ENCODE measurements around the gene PITPNC1.
"Not testable (repeated sequence)": the region's sequence is repeated elsewhere in the genome, so short reads cannot be mapped to it uniquely, and the experiment has no call there.

Gene PITPNC1

DNA sequence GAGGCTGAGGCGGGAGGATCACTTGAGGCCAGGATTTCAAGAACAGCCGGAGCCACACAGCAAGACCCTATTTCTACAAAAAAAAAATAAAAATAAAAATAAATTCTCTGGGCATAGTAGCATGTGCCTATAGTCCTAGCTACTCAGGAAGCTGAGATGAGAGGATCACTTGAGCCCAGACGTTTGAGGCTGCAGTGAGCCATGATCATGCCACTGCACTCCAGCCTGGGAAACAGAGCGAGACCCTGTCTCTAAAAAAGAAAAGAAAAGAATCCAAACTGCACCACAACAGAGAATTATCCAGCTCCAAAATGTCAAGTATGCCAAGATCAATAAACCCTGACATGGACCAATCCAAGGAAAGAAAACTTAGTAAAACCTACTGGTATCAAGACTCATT lies 261.8 kb downstream of the PITPNC1 start:
- WGBS, 2 experiments: 90 to 95% methylated on average over 3 to 4 of the region's 4 CpGs

DNA sequence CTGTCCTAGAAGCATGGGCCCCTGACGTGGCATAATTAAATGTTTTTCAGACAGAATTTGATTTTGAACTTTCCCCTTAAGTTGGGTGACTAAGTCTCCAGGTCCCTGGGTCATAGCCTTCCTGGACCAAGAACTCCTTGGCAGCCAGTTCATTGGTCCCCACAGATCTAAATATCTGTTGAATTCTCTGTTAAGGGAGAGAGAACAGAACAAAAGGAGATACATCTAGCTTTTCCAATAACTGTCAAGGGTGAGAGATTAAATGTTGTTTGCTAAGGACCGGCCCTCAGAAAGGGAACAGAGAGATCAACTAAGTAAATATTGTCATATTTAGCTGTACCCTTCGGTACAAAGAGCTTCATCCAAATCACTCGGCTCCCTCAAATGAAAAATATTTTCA lies 262.5 kb downstream of the PITPNC1 start:
- Histone ChIP-seq H3K4me1 (ENCODE audit: control insufficient read depth, insufficient read depth, low read length) (peaks cover 4% of the 10 kb centered on the region), H3K36me3 (ENCODE audit: control insufficient read depth, insufficient read depth, low read length) (no peaks in the 10 kb centered on the region), H3K27ac (ENCODE audit: insufficient read depth, low read depth, low read length, poor library complexity, severe bottlenecking) (no peak overlapping the region), H3K27me3 (ENCODE audit: control insufficient read depth, insufficient read depth, low read length, poor library complexity, severe bottlenecking) (no peaks in the 10 kb centered on the region), H3K4me3 (ENCODE audit: insufficient read depth, low read depth, low read length) (no peak overlapping the region), H3K9me3 (ENCODE audit: control insufficient read depth, low read length) (no peaks in the 10 kb centered on the region)
- 87 to 92% methylated on average over 4 of the region's 4 CpGs for WGBS, 2 experiments

More for the DNA sequence above, 261.8 kb downstream of the PITPNC1 start:
- H3K27me3 ChIP-seq (ENCODE audit: control insufficient read depth, insufficient read depth, low read length, poor library complexity, severe bottlenecking): no peaks in the 10 kb centered on the region
- H3K27ac ChIP-seq (ENCODE audit: insufficient read depth, low read depth, low read length, poor library complexity, severe bottlenecking): no peak overlapping the region
- no peaks in the 10 kb centered on the region for H3K9me3 ChIP-seq (ENCODE audit: control insufficient read depth, low read length)
- H3K36me3 ChIP-seq (ENCODE audit: control insufficient read depth, insufficient read depth, low read length): no peaks in the 10 kb centered on the region
- peaks cover 4% of the 10 kb centered on the region for H3K4me1 ChIP-seq (ENCODE audit: control insufficient read depth, insufficient read depth, low read length)
- H3K4me3 ChIP-seq (ENCODE audit: insufficient read depth, low read depth, low read length): no peak overlapping the region

DNA sequence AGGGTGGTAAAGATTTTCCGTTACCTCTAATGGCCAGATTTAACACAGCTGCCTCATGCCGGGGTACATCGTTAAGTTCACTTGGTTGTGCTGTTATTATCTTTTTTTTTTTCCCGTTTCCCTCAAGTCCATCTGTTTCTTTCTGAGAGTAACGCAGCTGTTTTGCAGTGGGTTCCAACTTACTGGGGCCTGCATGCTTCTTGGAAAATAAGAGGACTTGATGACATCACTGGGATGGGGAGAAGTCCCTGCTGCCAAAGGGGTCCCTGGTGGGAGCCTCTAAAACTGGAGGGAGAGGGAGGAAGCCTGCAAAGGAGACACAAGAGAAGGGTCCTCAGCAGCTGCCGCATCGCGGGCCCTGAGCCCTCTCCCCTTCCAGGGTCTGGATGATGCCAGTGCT lies 262.9 kb downstream of the PITPNC1 start:
- H3K27me3 ChIP-seq (ENCODE audit: control insufficient read depth, insufficient read depth, low read length, poor library complexity, severe bottlenecking): no peaks in the 10 kb centered on the region
- no peak overlapping the region for H3K27ac ChIP-seq (ENCODE audit: insufficient read depth, low read depth, low read length, poor library complexity, severe bottlenecking)
- peaks cover 4% of the 10 kb centered on the region for H3K4me1 ChIP-seq (ENCODE audit: control insufficient read depth, insufficient read depth, low read length)
- WGBS, 2 experiments: 91 to 95% methylated on average over 8 of the region's 8 CpGs
- no peak overlapping the region for H3K4me3 ChIP-seq (ENCODE audit: insufficient read depth, low read depth, low read length)
- H3K9me3 ChIP-seq (ENCODE audit: control insufficient read depth, low read length): no peaks in the 10 kb centered on the region
- no peaks in the 10 kb centered on the region for H3K36me3 ChIP-seq (ENCODE audit: control insufficient read depth, insufficient read depth, low read length)

DNA sequence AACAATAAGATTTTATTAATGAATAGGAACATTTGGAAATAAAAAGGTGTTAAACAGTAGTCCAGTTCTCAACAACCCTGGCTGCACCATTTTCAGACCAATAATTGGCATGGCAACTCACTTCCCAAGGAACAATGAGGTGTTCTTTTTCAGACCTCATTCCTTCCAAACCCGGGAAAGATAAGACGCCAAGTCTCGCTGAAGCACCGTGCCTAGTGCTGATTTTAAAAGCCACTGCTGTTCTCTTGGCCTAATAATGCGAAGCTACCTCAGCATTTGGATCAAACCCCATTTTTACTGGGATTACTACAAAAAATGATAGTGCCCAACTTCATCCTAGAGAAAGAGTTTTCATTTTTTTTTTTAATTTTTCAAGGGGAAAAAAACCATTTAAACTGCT lies 265.4 kb downstream of the PITPNC1 start:
- no peak overlapping the region for H3K4me3 ChIP-seq (ENCODE audit: insufficient read depth, low read depth, low read length)
- no peaks in the 10 kb centered on the region for H3K9me3 ChIP-seq (ENCODE audit: control insufficient read depth, low read length)
- no peaks in the 10 kb centered on the region for H3K4me1 ChIP-seq (ENCODE audit: control insufficient read depth, insufficient read depth, low read length)
- no peaks in the 10 kb centered on the region for H3K27me3 ChIP-seq (ENCODE audit: control insufficient read depth, insufficient read depth, low read length, poor library complexity, severe bottlenecking)
- WGBS, 2 experiments: 94 to 96% methylated on average over 5 of the region's 5 CpGs
- H3K36me3 ChIP-seq (ENCODE audit: control insufficient read depth, insufficient read depth, low read length): no peaks in the 10 kb centered on the region
- no peak overlapping the region for H3K27ac ChIP-seq (ENCODE audit: insufficient read depth, low read depth, low read length, poor library complexity, severe bottlenecking)

DNA sequence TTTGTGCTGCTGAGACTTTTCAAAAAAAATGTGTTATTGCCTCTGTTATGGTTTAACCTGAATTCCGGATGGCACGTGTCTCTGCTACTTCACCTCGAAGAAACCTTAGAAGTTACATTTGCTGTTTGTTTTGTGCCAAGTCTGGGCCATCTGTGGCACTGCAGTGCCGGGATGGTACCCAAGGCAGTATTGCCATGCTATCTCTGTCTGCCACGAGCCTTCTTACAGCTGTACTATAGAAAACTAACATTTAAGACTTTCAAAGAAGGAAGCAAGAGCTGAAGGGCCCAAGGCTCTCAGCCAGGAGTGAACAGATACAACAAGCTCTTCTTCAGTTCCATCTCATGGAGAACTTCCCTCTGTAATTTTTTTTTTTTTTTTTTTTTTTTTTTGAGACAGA lies 267.0 kb downstream of the PITPNC1 start:
- Histone ChIP-seq H3K4me1 (ENCODE audit: control insufficient read depth, insufficient read depth, low read length) (no peaks in the 10 kb centered on the region), H3K36me3 (ENCODE audit: control insufficient read depth, insufficient read depth, low read length) (no peaks in the 10 kb centered on the region), H3K4me3 (ENCODE audit: insufficient read depth, low read depth, low read length) (no peak overlapping the region), H3K9me3 (ENCODE audit: control insufficient read depth, low read length) (no peaks in the 10 kb centered on the region), H3K27ac (ENCODE audit: insufficient read depth, low read depth, low read length, poor library complexity, severe bottlenecking) (no peak overlapping the region), H3K27me3 (ENCODE audit: control insufficient read depth, insufficient read depth, low read length, poor library complexity, severe bottlenecking) (no peaks in the 10 kb centered on the region)
- WGBS, 2 experiments: 92 to 94% methylated on average over 5 of the region's 5 CpGs

DNA sequence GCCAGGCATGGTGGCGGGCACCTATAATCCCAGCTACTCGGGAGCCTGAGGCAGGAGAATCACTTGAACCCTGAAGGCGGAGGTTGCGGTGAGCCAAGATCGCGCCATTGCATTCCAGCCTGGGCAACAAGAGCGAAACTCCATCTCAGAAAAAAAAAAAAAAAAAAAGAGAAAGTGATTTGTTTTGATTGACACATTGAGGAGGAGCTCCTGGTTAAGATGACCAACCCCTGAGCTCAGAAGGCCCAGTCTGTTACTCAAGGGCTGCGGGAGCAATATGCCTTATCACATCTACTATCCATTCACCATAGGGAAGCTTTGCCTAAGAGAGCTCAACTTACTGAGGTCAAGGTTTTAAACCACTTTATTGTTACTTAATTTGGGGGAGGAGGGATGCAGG lies 268.1 kb downstream of the PITPNC1 start:
- H3K36me3 ChIP-seq (ENCODE audit: control insufficient read depth, insufficient read depth, low read length); H3K27ac ChIP-seq (ENCODE audit: insufficient read depth, low read depth, low read length, poor library complexity, severe bottlenecking); H3K4me3 ChIP-seq (ENCODE audit: insufficient read depth, low read depth, low read length); H3K4me1 ChIP-seq (ENCODE audit: control insufficient read depth, insufficient read depth, low read length); H3K9me3 ChIP-seq (ENCODE audit: control insufficient read depth, low read length); H3K27me3 ChIP-seq (ENCODE audit: control insufficient read depth, insufficient read depth, low read length, poor library complexity, severe bottlenecking): not testable (repeated sequence)
- WGBS, 2 experiments: 95 to 97% methylated on average over 8 of the region's 8 CpGs

DNA sequence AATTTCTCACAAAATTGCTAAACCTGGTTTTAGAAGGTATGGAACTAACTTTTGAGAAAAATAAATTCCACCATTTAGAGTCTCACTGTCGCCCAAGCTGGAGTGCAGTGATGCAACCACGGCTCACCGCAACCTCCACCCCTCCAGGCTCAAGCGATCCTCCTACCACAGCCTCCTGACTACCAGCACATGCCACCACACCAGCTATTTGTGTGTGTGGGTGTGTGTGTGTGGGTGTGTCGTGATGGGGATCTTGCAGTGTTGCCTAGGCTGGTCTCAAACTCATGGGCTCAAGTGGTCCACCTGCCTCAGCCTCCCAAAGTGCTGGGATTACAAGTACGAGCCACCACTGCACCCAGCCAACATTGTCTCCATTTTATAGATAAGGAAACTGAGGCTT lies 269.4 kb downstream of the PITPNC1 start:
- Histone ChIP-seq H3K27ac (ENCODE audit: insufficient read depth, low read depth, low read length, poor library complexity, severe bottlenecking) (no peak overlapping the region), H3K27me3 (ENCODE audit: control insufficient read depth, insufficient read depth, low read length, poor library complexity, severe bottlenecking) (no peaks in the 10 kb centered on the region), H3K36me3 (ENCODE audit: control insufficient read depth, insufficient read depth, low read length) (no peaks in the 10 kb centered on the region), H3K4me1 (ENCODE audit: control insufficient read depth, insufficient read depth, low read length) (no peaks in the 10 kb centered on the region), H3K4me3 (ENCODE audit: insufficient read depth, low read depth, low read length) (no peak overlapping the region), H3K9me3 (ENCODE audit: control insufficient read depth, low read length) (no peaks in the 10 kb centered on the region)
- 82 to 83% methylated on average over 4 to 5 of the region's 6 CpGs for WGBS, 2 experiments

DNA sequence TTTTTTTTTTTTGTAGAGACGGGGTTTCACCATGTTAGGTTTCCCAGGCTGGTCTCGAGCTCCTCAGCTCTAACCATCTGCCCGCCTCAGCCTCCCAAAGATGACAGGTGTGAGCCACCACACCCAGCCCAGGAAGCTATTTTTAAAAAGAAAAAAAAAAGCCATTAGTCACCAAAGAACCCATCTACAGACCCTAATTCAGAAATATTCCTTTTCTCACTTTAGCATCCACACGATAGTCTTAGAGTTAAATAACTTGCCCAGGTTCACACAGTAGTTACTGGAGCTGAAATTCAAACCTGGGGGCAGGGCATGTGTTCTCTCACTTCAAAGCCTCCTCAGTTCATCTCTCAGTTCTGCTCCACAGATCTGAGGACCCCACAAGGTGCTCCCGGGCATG lies 270.4 kb downstream of the PITPNC1 start:
- Histone ChIP-seq H3K4me3 (ENCODE audit: insufficient read depth, low read depth, low read length) (no peak overlapping the region), H3K27ac (ENCODE audit: insufficient read depth, low read depth, low read length, poor library complexity, severe bottlenecking) (no peak overlapping the region), H3K27me3 (ENCODE audit: control insufficient read depth, insufficient read depth, low read length, poor library complexity, severe bottlenecking) (no peaks in the 10 kb centered on the region), H3K36me3 (ENCODE audit: control insufficient read depth, insufficient read depth, low read length) (no peaks in the 10 kb centered on the region), H3K4me1 (ENCODE audit: control insufficient read depth, insufficient read depth, low read length) (no peaks in the 10 kb centered on the region), H3K9me3 (ENCODE audit: control insufficient read depth, low read length) (no peaks in the 10 kb centered on the region)
- WGBS, 2 experiments: 90 to 94% methylated on average over 5 of the region's 5 CpGs

DNA sequence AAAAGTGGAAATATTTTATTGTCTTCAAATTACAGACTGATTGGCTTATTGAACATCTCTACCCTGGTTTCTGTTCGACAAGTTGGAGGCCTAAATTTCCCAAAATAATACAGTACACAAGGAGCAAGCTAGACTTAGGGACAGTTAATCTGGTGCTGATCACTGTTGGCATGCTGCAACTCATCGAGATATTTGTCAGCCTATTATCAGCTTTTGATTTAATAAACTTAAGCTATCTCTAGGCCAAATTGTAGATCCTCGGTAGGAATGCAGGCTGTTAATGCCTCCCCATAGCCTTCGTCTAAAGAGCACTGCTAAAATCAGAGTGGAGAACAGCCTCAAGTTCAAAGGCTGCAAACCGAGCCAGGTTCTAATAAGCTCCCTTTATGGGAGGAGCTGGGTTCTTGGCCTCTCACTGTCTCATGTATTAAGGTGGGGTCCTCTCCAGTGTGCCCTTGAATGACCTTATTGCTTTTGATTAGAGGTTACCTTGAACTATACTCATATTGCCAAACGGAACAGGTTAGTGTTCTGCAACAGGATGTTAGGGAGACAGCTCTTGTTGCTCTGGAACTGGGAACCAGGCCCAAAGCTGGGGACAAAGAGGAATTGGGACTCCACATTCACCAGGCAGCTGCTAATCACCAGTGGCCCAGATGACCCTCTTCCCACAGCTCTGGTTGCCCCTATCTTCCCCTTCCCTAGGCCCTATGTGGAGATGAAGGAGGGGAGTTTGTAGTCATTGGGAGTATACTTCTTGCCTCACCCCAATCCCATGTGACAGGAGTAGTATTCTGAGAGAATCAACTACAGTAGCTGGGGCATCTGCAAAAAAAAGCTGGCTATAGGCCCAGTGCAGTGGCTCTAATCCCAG lies 271.2 kb downstream of the PITPNC1 start:
- Histone ChIP-seq H3K9me3 (ENCODE audit: control insufficient read depth, low read length) (no peaks in the 10 kb centered on the region), H3K27me3 (ENCODE audit: control insufficient read depth, insufficient read depth, low read length, poor library complexity, severe bottlenecking) (no peaks in the 10 kb centered on the region), H3K27ac (ENCODE audit: insufficient read depth, low read depth, low read length, poor library complexity, severe bottlenecking) (no peak overlapping the region), H3K4me1 (ENCODE audit: control insufficient read depth, insufficient read depth, low read length) (no peaks in the 10 kb centered on the region), H3K36me3 (ENCODE audit: control insufficient read depth, insufficient read depth, low read length) (no peaks in the 10 kb centered on the region), H3K4me3 (ENCODE audit: insufficient read depth, low read depth, low read length) (no peak overlapping the region)
- 93% methylated on average over 6 of the region's 6 CpGs for WGBS, 2 experiments

DNA sequence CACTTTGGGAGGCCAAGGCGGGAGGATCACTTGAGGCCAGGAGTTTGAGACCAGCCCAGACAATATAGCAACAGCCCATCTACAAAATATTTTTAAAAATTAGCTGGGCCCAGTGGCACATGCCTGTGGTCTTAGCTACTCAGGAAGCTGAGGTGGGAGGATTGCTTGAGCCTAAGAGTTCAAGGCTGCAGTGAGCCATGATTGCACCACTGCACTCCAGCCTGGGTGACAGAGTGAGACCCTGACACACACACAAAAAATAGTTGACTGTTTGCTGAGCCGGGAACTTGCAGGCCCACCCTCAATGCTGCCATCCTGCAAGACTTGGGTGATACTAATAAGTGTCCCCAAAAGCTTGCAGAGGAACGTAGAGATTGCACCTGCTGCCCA lies 271.8 kb downstream of the PITPNC1 start:
- H3K4me3 ChIP-seq (ENCODE audit: insufficient read depth, low read depth, low read length); H3K27ac ChIP-seq (ENCODE audit: insufficient read depth, low read depth, low read length, poor library complexity, severe bottlenecking); H3K27me3 ChIP-seq (ENCODE audit: control insufficient read depth, insufficient read depth, low read length, poor library complexity, severe bottlenecking); H3K4me1 ChIP-seq (ENCODE audit: control insufficient read depth, insufficient read depth, low read length); H3K36me3 ChIP-seq (ENCODE audit: control insufficient read depth, insufficient read depth, low read length); H3K9me3 ChIP-seq (ENCODE audit: control insufficient read depth, low read length): not testable (repeated sequence)
- WGBS, 2 experiments: 93% methylated on average over 3 of the region's 3 CpGs
